ENCODE data around the gene VSIG10.

Gene VSIG10

GRCh38 chr12:118059341-118060191, 44.2 kb downstream of the VSIG10 start:
- no peak for DNase-seq (ENCODE audit: low spot score)

- no peak for DNase-seq (ENCODE audit: low spot score)
Observed at GRCh38 chr12:118058881-118059280, 44.9 kb downstream of the VSIG10 start.

GRCh38 chr12:118058227-118058626, 45.6 kb downstream of the VSIG10 start:
- DNase-seq (ENCODE audit: low spot score): no peak

GRCh38 chr12:118055865-118056773, 47.7 kb downstream of the VSIG10 start:
- no peak for DNase-seq (ENCODE audit: low spot score)

GRCh38 chr12:118055144-118055557, 48.7 kb downstream of the VSIG10 start:
- DNase-seq (ENCODE audit: low spot score): no peak

GRCh38 chr12:118053071-118053985, 50.5 kb downstream of the VSIG10 start:
- no peak for DNase-seq (ENCODE audit: low spot score)

GRCh38 chr12:118052324-118053070, 51.3 kb downstream of the VSIG10 start:
- peak; percentile 74 for DNase-seq (ENCODE audit: low spot score)

- no peak for DNase-seq (ENCODE audit: low spot score)
Observed at GRCh38 chr12:118050972-118051910, 52.6 kb downstream of the VSIG10 start.

GRCh38 chr12:118046430-118046829, 57.4 kb downstream of the VSIG10 start:
- no peak for DNase-seq (ENCODE audit: low spot score)

GRCh38 chr12:118044577-118044976, 59.2 kb downstream of the VSIG10 start:
- DNase-seq (ENCODE audit: low spot score): no peak

- DNase-seq (ENCODE audit: low spot score): no peak
Observed at GRCh38 chr12:118044075-118044474, 59.7 kb downstream of the VSIG10 start.

- no peak for DNase-seq (ENCODE audit: low spot score)
Observed at GRCh38 chr12:118042091-118042490, 61.7 kb downstream of the VSIG10 start.

GRCh38 chr12:118038137-118038536, 65.7 kb downstream of the VSIG10 start:
- DNase-seq (ENCODE audit: low spot score): no peak

GRCh38 chr12:118036672-118037411, 67.0 kb downstream of the VSIG10 start:
- DNase-seq (ENCODE audit: low spot score): no peak

GRCh38 chr12:118035190-118036041, 68.4 kb downstream of the VSIG10 start:
- no peak for DNase-seq (ENCODE audit: low spot score)

GRCh38 chr12:118034429-118035189, 69.2 kb downstream of the VSIG10 start:
- DNase-seq (ENCODE audit: low spot score): no peak

- no peak for DNase-seq (ENCODE audit: low spot score)
Observed at GRCh38 chr12:118033902-118034301, 69.9 kb downstream of the VSIG10 start.

GRCh38 chr12:118033323-118033722, 70.5 kb downstream of the VSIG10 start:
- DNase-seq (ENCODE audit: low spot score): no peak
